RWPE2 (cell line): Measurements from ENCODE around the gene GRIA4.

ENCODE experiments used
- ATAC-seq: fragments of 200-7000 bp; cut with Tn5 transposase; 3 replicates; pipeline ENCODE4 v1.9.1; 2021; ENCODE audit warnings: low read depth
- DNase-seq: peaks from one replicate; pipeline ENCODE4 v3.0.0-alpha.2; 2020; ENCODE audit warnings: low spot score
- H3K27ac ChIP-seq: fragments of 450-650 bp; 2 replicates; pipeline ENCODE4 v1.5.1; 2017; ENCODE audit warnings: mild to moderate bottlenecking; ENCODE audit not compliant: poor library complexity, severe bottlenecking
- H3K27me3 ChIP-seq: fragments of 250-450 bp; sonication (Bioruptor Pico); 2 replicates; pipeline ENCODE4 v1.5.1; 2021; ENCODE audit warnings: mild to moderate bottlenecking, moderate library complexity; ENCODE audit not compliant: insufficient read depth, poor library complexity, severe bottlenecking
- H3K36me3 ChIP-seq: fragments of 250-450 bp; sonication (Bioruptor Pico); 2 replicates; pipeline ENCODE4 v1.5.1; 2020; ENCODE audit warnings: low read depth, mild to moderate bottlenecking, moderate library complexity
- H3K4me1 ChIP-seq: fragments of 250-450 bp; sonication (Bioruptor Pico); 2 replicates; pipeline ENCODE4 v1.5.1; 2021; ENCODE audit warnings: mild to moderate bottlenecking, moderate library complexity; ENCODE audit not compliant: insufficient read depth, poor library complexity, severe bottlenecking
- H3K4me3 ChIP-seq: fragments of 250-450 bp; sonication (Bioruptor Pico); 2 replicates; pipeline ENCODE4 v1.5.1; 2021; ENCODE audit warnings: mild to moderate bottlenecking, moderate library complexity; ENCODE audit not compliant: severe bottlenecking
- H3K9me3 ChIP-seq: fragments of 250-450 bp; sonication (Bioruptor Pico); 2 replicates; pipeline ENCODE4 v1.5.1; 2021; ENCODE audit warnings: mild to moderate bottlenecking, moderate library complexity; ENCODE audit not compliant: severe bottlenecking
- CTCF ChIP-seq: fragments of 450-650 bp; IDR thresholded peaks from one replicate; pipeline ENCODE4 v1.5.1; 2017; ENCODE audit warnings: mild to moderate bottlenecking, moderate library complexity; ENCODE audit not compliant: poor library complexity, severe bottlenecking

The GRIA4 gene

GRCh38 chr11:105793092-105793491 is 183.2 kb downstream of the GRIA4 start:
- ATAC-seq (no peak), DNase-seq (no peak)
- Histone ChIP-seq H3K4me1 (no peaks in the 10 kb centered on the region), H3K27ac (no peak overlapping the region), H3K4me3 (no peak overlapping the region), H3K27me3 (no peaks in the 10 kb centered on the region), H3K9me3 (no peaks in the 10 kb centered on the region), H3K36me3 (no peaks in the 10 kb centered on the region)
- no peak for TF ChIP-seq CTCF

- Histone ChIP-seq H3K36me3 (no peaks in the 10 kb centered on the region), H3K9me3 (no peaks in the 10 kb centered on the region), H3K4me3 (no peak overlapping the region), H3K27me3 (no peaks in the 10 kb centered on the region), H3K4me1 (no peaks in the 10 kb centered on the region), H3K27ac (no peak overlapping the region)
- no peak for DNase-seq
- TF ChIP-seq CTCF: no peak
- no peak for ATAC-seq
Measured at GRCh38 chr11:105799263-105799662, 189.4 kb downstream of the GRIA4 start.

DNA sequence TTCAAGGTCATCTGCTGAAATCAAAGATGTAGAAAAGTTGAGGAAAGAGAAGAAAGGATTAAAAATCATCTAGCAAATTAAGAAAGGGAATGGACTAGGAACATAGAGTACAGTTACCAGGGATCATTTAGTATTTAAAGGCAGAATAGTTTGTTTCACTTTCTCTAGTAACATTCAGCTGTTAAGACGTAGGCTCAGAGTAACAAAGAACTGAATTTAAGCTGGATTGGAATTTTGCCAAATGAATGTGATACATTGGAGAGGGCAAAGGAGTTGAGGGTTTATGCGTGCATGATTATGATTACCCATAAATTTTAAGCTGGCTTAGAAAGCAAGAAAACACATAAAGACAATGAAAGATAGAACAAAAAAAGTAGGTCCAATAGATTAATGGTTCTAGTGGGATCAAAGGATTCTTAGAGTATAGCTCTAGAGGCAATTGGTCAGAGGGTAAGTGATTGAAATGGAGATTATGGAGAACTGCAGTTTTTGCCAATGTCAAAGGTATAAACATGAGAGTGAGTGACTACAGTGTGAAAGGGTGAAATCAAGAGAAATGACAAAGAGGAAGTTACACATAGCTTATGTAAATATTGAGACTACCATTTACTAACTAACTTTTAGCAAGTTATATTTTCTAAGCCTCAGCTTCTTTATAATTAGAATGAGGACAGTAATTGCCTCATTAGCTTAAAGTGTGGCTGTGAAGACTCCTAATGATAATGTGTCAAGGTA is 190.0 kb downstream of the GRIA4 start:
- H3K27me3 ChIP-seq: no peaks in the 10 kb centered on the region
- no peak overlapping the region for H3K4me3 ChIP-seq
- no peaks in the 10 kb centered on the region for H3K36me3 ChIP-seq
- no peaks in the 10 kb centered on the region for H3K9me3 ChIP-seq
- TF ChIP-seq CTCF: no peak
- ATAC-seq (no peak), DNase-seq (no peak)
- no peaks in the 10 kb centered on the region for H3K4me1 ChIP-seq
- H3K27ac ChIP-seq: no peak overlapping the region

GRCh38 chr11:105802390-105802789 is 192.5 kb downstream of the GRIA4 start:
- ATAC-seq (no peak), DNase-seq (no peak)
- TF ChIP-seq CTCF: no peak
- H3K4me1 ChIP-seq: no peaks in the 10 kb centered on the region
- no peaks in the 10 kb centered on the region for H3K36me3 ChIP-seq
- no peaks in the 10 kb centered on the region for H3K27me3 ChIP-seq
- H3K9me3 ChIP-seq: no peaks in the 10 kb centered on the region
- no peak overlapping the region for H3K4me3 ChIP-seq
- H3K27ac ChIP-seq: no peak overlapping the region

DNA sequence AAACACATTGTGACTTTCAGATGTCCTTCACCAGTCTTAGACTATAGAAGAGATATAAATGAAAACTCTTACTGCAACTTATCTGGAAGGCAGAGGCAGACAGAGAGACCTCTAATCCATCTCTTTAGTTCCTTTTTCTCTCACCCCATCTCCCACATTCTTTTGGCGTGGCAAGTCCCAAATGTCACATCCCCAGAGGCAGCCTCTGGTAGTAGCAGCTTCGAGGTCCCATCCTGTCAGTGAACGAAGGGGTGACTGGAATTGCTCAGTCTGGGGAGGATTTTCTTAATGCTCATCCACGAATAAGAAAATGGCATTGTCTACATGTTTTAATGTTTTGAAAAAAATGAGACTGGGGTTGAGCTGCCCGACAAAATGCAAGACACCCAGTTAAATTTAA is 201.4 kb downstream of the GRIA4 start:
- no peak for DNase-seq
- no peak overlapping the region for H3K27ac ChIP-seq
- no peaks in the 10 kb centered on the region for H3K36me3 ChIP-seq
- H3K27me3 ChIP-seq: peaks cover 2% of the 10 kb centered on the region
- no peaks in the 10 kb centered on the region for H3K4me1 ChIP-seq
- TF ChIP-seq CTCF: no peak
- H3K4me3 ChIP-seq: no peak overlapping the region
- no peak for ATAC-seq
- H3K9me3 ChIP-seq: no peaks in the 10 kb centered on the region
